Natural killer cell (primary cell): ENCODE measurements around the gene PLAU. TPM values are rescaled to one million over a fixed set of nuclear protein-coding genes. Genes with fewer than 3 reads are reported as not detected.

Experiments used
- ATAC-seq, 3 donors: fragments of 150-1000 bp in 2 of 3; fragments of 200-7000 bp in 1 of 3; cut with Tn5 transposase; 1 replicate in 1 of 3; 2 replicates in 2 of 3; pipeline ENCODE4 v1.10.0; 2021; ENCODE audit warnings: mild to moderate bottlenecking in 2 of 3, moderate library complexity in 2 of 3
- DNase-seq, 2 donors: peaks; one replicate each; pipeline versions ENCODE4 v3.0.0 to v3.0.0-alpha.2; 2013 to 2021; ENCODE audit warnings: mixed read lengths in 1 of 2
- H3K27ac ChIP-seq: one replicate; pipeline ENCODE4 v1.5.1; 2013; ENCODE audit warnings: mild to moderate bottlenecking, low read length
- H3K27me3 ChIP-seq: one replicate; pipeline ENCODE4 v1.6.1; 2013; ENCODE audit warnings: low read length; ENCODE audit not compliant: control insufficient read depth, insufficient read depth
- H3K36me3 ChIP-seq: one replicate; pipeline ENCODE4 v1.6.1; 2013; ENCODE audit warnings: low read length; ENCODE audit not compliant: control insufficient read depth, insufficient read depth
- H3K4me1 ChIP-seq: one replicate; pipeline ENCODE4 v1.6.1; 2013; ENCODE audit warnings: low read length; ENCODE audit not compliant: control insufficient read depth, insufficient read depth
- H3K4me3 ChIP-seq: one replicate; pipeline ENCODE4 v1.5.1; 2013; ENCODE audit warnings: low read length
- H3K9me3 ChIP-seq: one replicate; pipeline ENCODE4 v1.6.1; 2013; ENCODE audit warnings: low read length; ENCODE audit not compliant: control insufficient read depth, insufficient read depth
- H3K27ac Mint-ChIP-seq, 2 donors: one replicate each; pipeline ENCODE4 v1.8.0; 2022; ENCODE audit warnings: mild to moderate bottlenecking in 2 of 2, mixed read lengths in 2 of 2, moderate library complexity in 1 of 2
- H3K27me3 Mint-ChIP-seq, 2 donors: one replicate each; pipeline ENCODE4 v1.8.0; 2022; ENCODE audit warnings: low read depth in 2 of 2, mixed read lengths in 2 of 2
- H3K36me3 Mint-ChIP-seq: one replicate; pipeline ENCODE4 v1.8.0; 2022; ENCODE audit warnings: mixed read lengths
- H3K4me1 Mint-ChIP-seq, 2 donors: one replicate each; pipeline ENCODE4 v1.8.0; 2022; ENCODE audit warnings: mixed read lengths in 2 of 2
- H3K4me3 Mint-ChIP-seq: one replicate; pipeline ENCODE4 v1.8.0; 2022; ENCODE audit warnings: mild to moderate bottlenecking, moderate library complexity, mixed read lengths
- H3K9me3 Mint-ChIP-seq, 2 donors: one replicate each; pipeline ENCODE4 v1.8.0; 2022; ENCODE audit warnings: mixed read lengths in 2 of 2
- CTCF ChIP-seq: fragments of 200-600 bp; IDR thresholded peaks from one replicate; pipeline ENCODE4 v1.8.0; 2022; ENCODE audit warnings: antibody characterized with exemption
- WGBS: methylation state at CpG from one replicate; pipeline ENCODE4 v1.1.7; 2013; ENCODE audit warnings: missing lambda C conversion rate; ENCODE audit not compliant: insufficient coverage; 5-methylcytosine and 5-hydroxymethylcytosine counted together
- intact Hi-C: fragments of 100-400 bp; cut with micrococcal nuclease; formaldehyde crosslinking; loops from one replicate; pipeline ENCODE4 v1.14.2; 2022
- total RNA-seq, 4 donors: library from RNA; stranded (reverse); fragments of 120-200 nt in 1 of 4; gene quantifications; one replicate each; pipeline versions ENCODE4 v1.2.3 to v1.2.4, GENCODE V29; 2013 to 2022

PLAU gene
- total RNA-seq, 3 donors from 2014 or later (not counting 1 experiment from before 2014, with no cell fraction given) = 0.12 to 1.6 (median 0.32) TPM

- TF ChIP-seq CTCF = no peak
- Mint-ChIP-seq H3K4me1 (peaks cover 70 to 83% of the 10 kb centered on the region in 2 donors), H3K27ac (peak overlapping the region; percentile 58 to 96), H3K36me3 (no peaks in the 10 kb centered on the region), H3K4me3 (no peak overlapping the region), H3K9me3 (no peaks in the 10 kb centered on the region), H3K27me3 (no peaks in the 10 kb centered on the region)
- peaks cover 79% of the 10 kb centered on the region for H3K4me1 ChIP-seq
- no peaks in the 10 kb centered on the region for H3K27me3 ChIP-seq
- H3K4me3 ChIP-seq = no peak overlapping the region
- H3K27ac ChIP-seq = no peak overlapping the region
- ATAC-seq = no peak
- no peaks in the 10 kb centered on the region for H3K9me3 ChIP-seq
- intact Hi-C loops = no loop called here
- WGBS = 92% methylated on average over 5 of the region's 5 CpGs
- no peak for DNase-seq
- H3K36me3 ChIP-seq = peaks cover 24% of the 10 kb centered on the region
These were observed 42.2 kb upstream of the PLAU start for GRCh38 chr10:73868655-73869195.

GRCh38 chr10:73871295-73872189, 39.4 kb upstream of the PLAU start:
- peak overlapping the region; percentile 83 for H3K4me3 Mint-ChIP-seq
- Histone ChIP-seq H3K4me3 (no peak overlapping the region), H3K27me3 (no peaks in the 10 kb centered on the region), H3K27ac (no peak overlapping the region), H3K4me1 (peaks cover 71% of the 10 kb centered on the region), H3K9me3 (no peaks in the 10 kb centered on the region), H3K36me3 (peaks cover 24% of the 10 kb centered on the region)
- peaks cover 55 to 63% of the 10 kb centered on the region in 2 donors for H3K4me1 Mint-ChIP-seq
- H3K27ac Mint-ChIP-seq = peak overlapping the region; percentile 62 to 73
- WGBS = 93% methylated on average over 6 of the region's 8 CpGs
- no peaks in the 10 kb centered on the region for H3K27me3 Mint-ChIP-seq
- no peaks in the 10 kb centered on the region for H3K36me3 Mint-ChIP-seq
- intact Hi-C loops = loop anchor here (10.0 kb wide), 1 partner anchor 377 kb away; the partner anchor contains the start of gene PPP3CB
- DNase-seq (no peak), ATAC-seq (no peak)
- H3K9me3 Mint-ChIP-seq = no peaks in the 10 kb centered on the region
- no peak for TF ChIP-seq CTCF

- Histone ChIP-seq H3K4me1 (peaks cover 64% of the 10 kb centered on the region), H3K27ac (no peak overlapping the region), H3K27me3 (no peaks in the 10 kb centered on the region), H3K4me3 (no peak overlapping the region), H3K36me3 (peaks cover 24% of the 10 kb centered on the region), H3K9me3 (no peaks in the 10 kb centered on the region)
- Mint-ChIP-seq H3K4me3 (peak overlapping the region; percentile 83), H3K27me3 (no peaks in the 10 kb centered on the region), H3K4me1 (peaks cover 50 to 56% of the 10 kb centered on the region in 2 donors), H3K27ac (peak overlapping the region; percentile 62 to 73), H3K9me3 (no peaks in the 10 kb centered on the region), H3K36me3 (no peaks in the 10 kb centered on the region)
- ATAC-seq (no peak), DNase-seq (no peak)
- TF ChIP-seq CTCF = no peak
- 71% methylated on average over 5 of the region's 5 CpGs for WGBS
- intact Hi-C loops = loop anchor here (10.0 kb wide), 1 partner anchor 377 kb away; the partner anchor contains the start of gene PPP3CB
These were observed 38.7 kb upstream of the PLAU start for GRCh38 chr10:73872190-73872710.
